Lung microvascular endothelial cell (primary cell): ENCODE data around the gene ATP2B2. TPM values are rescaled to one million over a fixed set of nuclear protein-coding genes. Genes with fewer than 3 reads are reported as not detected.
"Not testable (repeated sequence)": the region's sequence is repeated elsewhere in the genome, so short reads cannot be mapped to it uniquely, and the experiment has no call there.

Experiments
- DNase-seq, 2 donors: peaks; one replicate each; pipeline versions ENCODE4 v3.0.0 to v3.0.0-alpha.2; 2010; ENCODE audit warnings: low read depth in 2 of 2
- total RNA-seq: library from RNA; depleted of rRNA; stranded (reverse); fragments of >200 nt; gene quantifications from 2 replicates; pipeline ENCODE4 v1.2.1, GENCODE V29; 2014

Gene ATP2B2
- total RNA-seq, 1 donor from 2014 or later = not detected

GRCh38 chr3:10384541-10385360, 120.6 kb downstream of the ATP2B2 start:
- no peak for DNase-seq

GRCh38 chr3:10383850-10384248, 121.5 kb downstream of the ATP2B2 start:
- DNase-seq = no peak

- no peak for DNase-seq
Observed at GRCh38 chr3:10382892-10383849, 122.2 kb downstream of the ATP2B2 start.

- not testable (repeated sequence) for DNase-seq
Observed at GRCh38 chr3:10382445-10382844, 122.9 kb downstream of the ATP2B2 start.

- DNase-seq = no peak
Observed at GRCh38 chr3:10381336-10381735, 124.0 kb downstream of the ATP2B2 start.

GRCh38 chr3:10380906-10381305, 124.5 kb downstream of the ATP2B2 start:
- DNase-seq = no peak

GRCh38 chr3:10379961-10380360, 125.4 kb downstream of the ATP2B2 start:
- no peak for DNase-seq

GRCh38 chr3:10379161-10379560, 126.2 kb downstream of the ATP2B2 start:
- DNase-seq = no peak

GRCh38 chr3:10378742-10379141, 126.6 kb downstream of the ATP2B2 start:
- no peak for DNase-seq

- DNase-seq = no peak
Observed at GRCh38 chr3:10378246-10378645, 127.1 kb downstream of the ATP2B2 start.

- no peak for DNase-seq
Observed at GRCh38 chr3:10377148-10377725, 128.1 kb downstream of the ATP2B2 start.

GRCh38 chr3:10376353-10376752, 129.0 kb downstream of the ATP2B2 start:
- DNase-seq = no peak

- no peak for DNase-seq
Observed at GRCh38 chr3:10375296-10376053, 129.9 kb downstream of the ATP2B2 start.

GRCh38 chr3:10374311-10374710, 131.1 kb downstream of the ATP2B2 start:
- no peak for DNase-seq

GRCh38 chr3:10373686-10374261, 131.6 kb downstream of the ATP2B2 start:
- peak in 1 of 2 donors; percentile 16 for DNase-seq

GRCh38 chr3:10371789-10372188, 133.6 kb downstream of the ATP2B2 start:
- no peak for DNase-seq

GRCh38 chr3:10371167-10371566, 134.2 kb downstream of the ATP2B2 start:
- DNase-seq = no peak

GRCh38 chr3:10370429-10370828, 135.0 kb downstream of the ATP2B2 start:
- no peak for DNase-seq

GRCh38 chr3:10368512-10368911, 136.9 kb downstream of the ATP2B2 start:
- no peak for DNase-seq

GRCh38 chr3:10367506-10367905, 137.9 kb downstream of the ATP2B2 start:
- DNase-seq = no peak

- peak in 1 of 2 donors; percentile 92 for DNase-seq
Observed at GRCh38 chr3:10366651-10367101, 138.7 kb downstream of the ATP2B2 start.
